Measurements from ENCODE around the gene AP2A2. TPM values are rescaled to one million over a fixed set of nuclear protein-coding genes. Genes with fewer than 3 reads are reported as not detected.

The AP2A2 gene
- total RNA-seq, 1 experiment from 2014 or later = 55.5 TPM

- TF ChIP-seq ZNF274 (IDR thresholded peaks at IDR 0.05; ENCODE audit: low read depth, low read length) (no peak), SRF (IDR thresholded peaks at IDR 0.05; ENCODE audit: low read depth) (no peak)
Observed at GRCh38 chr11:968822-969221, 43.2 kb downstream of the AP2A2 start (continued).

- Histone ChIP-seq H4K20me1 (ENCODE audit: insufficient read depth) (no peaks in the 10 kb centered on the region), H3K27me3 (ENCODE audit: insufficient read depth, low read length) (no peaks in the 10 kb centered on the region), H3K4me3 (replicated peaks in 1 of 2; ENCODE audit: low read depth in 1 of 2, low read length in 2 of 2) (no peak overlapping the region), H2AFZ (ENCODE audit: low read depth, low read length, poor library complexity, severe bottlenecking) (no peak overlapping the region), H3K4me1 (ENCODE audit: control insufficient read depth in 1 of 2, insufficient read depth in 2 of 2, low read length in 2 of 2) (peaks cover 0 to 4% of the 10 kb centered on the region in 2 experiments; a peak in 2 of 4 replicates), H3K9me3 (ENCODE audit: control insufficient read depth in 1 of 2, insufficient read depth in 1 of 2, low read depth in 1 of 2, low read length in 2 of 2) (peaks cover 0 to 2% of the 10 kb centered on the region in 2 experiments; a peak in 1 of 4 replicates), H3K79me2 (ENCODE audit: insufficient read depth, low read length) (peaks cover 30% of the 10 kb centered on the region), H3K9ac (ENCODE audit: low read length) (no peak overlapping the region), H3K4me2 (ENCODE audit: low read length) (no peak overlapping the region), H3K36me3 (ENCODE audit: control insufficient read depth in 1 of 2, insufficient read depth in 2 of 2, low read length in 2 of 2) (peaks cover 10 to 21% of the 10 kb centered on the region in 2 experiments; a peak in 3 of 4 replicates), H3K27ac (ENCODE audit: low read depth, low read length) (no peak overlapping the region), H3K9me2 (ENCODE audit: insufficient read depth) (no peaks in the 10 kb centered on the region)
- POLR2A ChIA-PET = interaction anchor here (0.7 kb wide), 1 partner anchor 16 kb away, joined by 4 read pairs; no protein-coding TSS in a partner anchor
- DNase-seq (ENCODE audit: low read depth, low spot score) = no peak
- intact Hi-C loops (cut with micrococcal nuclease) = no loop called here
- ATAC-seq = no peak
- CTCF ChIA-PET = no interaction called here
- RAD21 ChIA-PET (ENCODE audit: low non-redundant PET in 1 of 2, low total read pairs in 2 of 2, uncharacterized antibody in 2 of 2, unreplicated experiment in 2 of 2) = no interaction called here
- no TSS peak for BruUV-seq (replicated peaks)
- TF ChIP-seq EZH2 (IDR thresholded peaks at IDR 0.05) = no peak
- no peak for TF ChIP-seq ZFX (IDR thresholded peaks at IDR 0.05)
- TF ChIP-seq MAX (IDR thresholded peaks at IDR 0.05) = no peak
- no peak for TF ChIP-seq EZH2phosphoT487 (IDR thresholded peaks at IDR 0.05; ENCODE audit: borderline replicate concordance)
- TF ChIP-seq SRF (IDR thresholded peaks at IDR 0.05; ENCODE audit: low read depth) = no peak
- no peak for TF ChIP-seq YY1 (IDR thresholded peaks at IDR 0.05; ENCODE audit: extremely low read depth, insufficient replicate concordance, low read depth, low read length)
- no peak for TF ChIP-seq ATF3 (IDR thresholded peaks at IDR 0.05)
Observed at GRCh38 chr11:969651-970205, 44.1 kb downstream of the AP2A2 start.
